HCT116 (cell line): ENCODE data around the gene RAB38. TPM values are rescaled to one million over a fixed set of nuclear protein-coding genes. Genes with fewer than 3 reads are reported as not detected.

Source experiments
- ATAC-seq: fragments of 200-7000 bp; cut with Tn5 transposase; 2 replicates; pipeline ENCODE4 v1.9.1; 2020; ENCODE audit warnings: mild to moderate bottlenecking, moderate library complexity
- BruUV-seq: library from RNA; stranded (reverse); fragments of 400-500 nt; replicated peaks from 2 replicates; lab custom pipeline; 2021; lab: Mats Ljungman, UMichigan
- CTCF ChIA-PET: fragments of 300-600 bp; sonication (Branson Sonifier 250); formaldehyde crosslinking; loops from one replicate; lab custom pipeline; 2021; ENCODE audit warnings: antibody characterized with exemption; lab: Charles Lee
- POLR2A ChIA-PET: fragments of 300-600, 350-600 bp; sonication (Branson Sonifier 250); formaldehyde crosslinking; loops from one replicate; lab custom pipeline; 2021; ENCODE audit warnings: antibody characterized with exemption; lab: Charles Lee
- RAD21 ChIA-PET, 2 experiments: fragments of 300-600 bp; sonication (Branson Sonifier 250); formaldehyde crosslinking; loops; one replicate each; lab custom pipeline; 2023; ENCODE audit warnings: low total read pairs in 2 of 2; ENCODE audit not compliant: uncharacterized antibody in 2 of 2, unreplicated experiment in 2 of 2, low non-redundant PET in 1 of 2; lab: Charles Lee
- DNase-seq: peaks from one replicate; pipeline ENCODE4 v3.0.0-alpha.2; 2010; ENCODE audit warnings: low read depth, low spot score
- H2AFZ ChIP-seq: fragments of 200-600 bp; shearing (Covaris generic), sonication (generic); 2 replicates; pipeline ENCODE4 v1.6.1; 2017; ENCODE audit warnings: low read depth, mixed run types, mixed read lengths, antibody characterized with exemption, low read length; ENCODE audit not compliant: poor library complexity, severe bottlenecking
- H3K27ac ChIP-seq: 2 replicates; pipeline ENCODE4 v1.5.1; 2012; ENCODE audit warnings: low read depth, low read length
- H3K27me3 ChIP-seq: fragments of 200-600 bp; sonication (generic); 2 replicates; pipeline ENCODE4 v1.6.1; 2016; ENCODE audit warnings: mixed run types, low read length, mixed read lengths; ENCODE audit not compliant: insufficient read depth
- H3K36me3 ChIP-seq, 2 experiments: fragments of 200-500 bp in 1 of 2; fragments of 200-600 bp in 1 of 2; sonication (Bioruptor generic) in 1 of 2; sonication (generic) in 1 of 2; 2 replicates each; pipeline versions ENCODE4 v1.5.1 to v1.6.1; 2014 to 2016; ENCODE audit warnings: low read length in 2 of 2, inconsistent platforms in 1 of 2, mixed read lengths in 1 of 2, mixed run types in 1 of 2; ENCODE audit not compliant: insufficient read depth in 2 of 2, control insufficient read depth in 1 of 2
- H3K4me1 ChIP-seq, 2 experiments: fragments of 200-600 bp in 1 of 2; sonication (generic) in 1 of 2; 2 replicates each; pipeline versions ENCODE4 v1.5.1 to v1.6.1; 2012 to 2017; ENCODE audit warnings: low read length in 2 of 2, inconsistent platforms in 1 of 2, mild to moderate bottlenecking in 1 of 2, mixed read lengths in 1 of 2, mixed run types in 1 of 2, moderate library complexity in 1 of 2; ENCODE audit not compliant: insufficient read depth in 2 of 2, control insufficient read depth in 1 of 2
- H3K4me2 ChIP-seq: fragments of 200-600 bp; sonication (generic); 2 replicates; pipeline ENCODE4 v1.6.1; 2017; ENCODE audit warnings: mixed run types, low read length, mixed read lengths
- H3K4me3 ChIP-seq, 2 experiments: fragments of 200-600 bp in 1 of 2; sonication (generic) in 1 of 2; replicated peaks in 1 of 2; 2 replicates each; pipeline ENCODE4 v1.5.1; 2011 to 2016; ENCODE audit warnings: low read length in 2 of 2, control low read depth in 1 of 2, low read depth in 1 of 2, mild to moderate bottlenecking in 1 of 2, mixed read lengths in 1 of 2, mixed run types in 1 of 2
- H3K79me2 ChIP-seq: fragments of 200-600 bp; sonication (generic); 2 replicates; pipeline ENCODE4 v1.6.1; 2017; ENCODE audit warnings: mild to moderate bottlenecking, mixed run types, low read length, moderate library complexity, mixed read lengths; ENCODE audit not compliant: insufficient read depth
- H3K9ac ChIP-seq: fragments of 200-600 bp; sonication (generic); 2 replicates; pipeline ENCODE4 v1.6.1; 2016; ENCODE audit warnings: low read length, mixed read lengths
- H3K9me2 ChIP-seq: fragments of 200-600 bp; sonication (generic), shearing (Covaris generic); 2 replicates; pipeline ENCODE4 v1.6.1; 2017; ENCODE audit warnings: mixed run types, mild to moderate bottlenecking, moderate library complexity; ENCODE audit not compliant: insufficient read depth
- H3K9me3 ChIP-seq, 2 experiments: fragments of 200-500 bp in 1 of 2; fragments of 200-600 bp in 1 of 2; sonication (Bioruptor generic) in 1 of 2; sonication (generic) in 1 of 2; 2 replicates each; pipeline ENCODE4 v1.6.1; 2014 to 2017; ENCODE audit warnings: low read length in 2 of 2, mixed read lengths in 2 of 2, inconsistent platforms in 1 of 2, low read depth in 1 of 2, mild to moderate bottlenecking in 1 of 2, mixed run types in 1 of 2, moderate library complexity in 1 of 2; ENCODE audit not compliant: control insufficient read depth in 1 of 2, insufficient read depth in 1 of 2
- H4K20me1 ChIP-seq: fragments of 200-600 bp; sonication (generic), shearing (Covaris generic); 2 replicates; pipeline ENCODE4 v1.6.1; 2017; ENCODE audit warnings: mixed run types, mild to moderate bottlenecking, moderate library complexity; ENCODE audit not compliant: insufficient read depth
- CEBPB ChIP-seq: IDR thresholded peaks from 2 replicates; pipeline ENCODE4 v1.6.1; 2012; ENCODE audit warnings: low read depth
- CTCF ChIP-seq, 3 experiments: fragments of 200-600 bp in 1 of 3; sonication (generic) in 1 of 3; IDR thresholded peaks in 2 of 3; conservative IDR thresholded peaks in 1 of 3; 2 replicates each; pipeline ENCODE4 v1.5.1; 2012 to 2017; ENCODE audit warnings: low read depth in 2 of 3, low read length in 2 of 3, antibody characterized with exemption in 1 of 3, borderline replicate concordance in 1 of 3, control low read depth in 1 of 3, mild to moderate bottlenecking in 1 of 3, mixed read lengths in 1 of 3, mixed run types in 1 of 3, moderate library complexity in 1 of 3; ENCODE audit not compliant: insufficient read depth in 1 of 3
- ELF1 ChIP-seq: IDR thresholded peaks from 2 replicates; pipeline ENCODE4 v1.6.1; 2012; ENCODE audit warnings: low read depth, borderline replicate concordance
- EZH2 ChIP-seq: fragments of 200-600 bp; sonication (generic); IDR thresholded peaks from 2 replicates; pipeline ENCODE4 v1.6.1; 2017; ENCODE audit warnings: antibody characterized with exemption, mixed run types
- EZH2phosphoT487 ChIP-seq: fragments of 200-600 bp; IDR thresholded peaks from 2 replicates; pipeline ENCODE4 v1.6.1; 2018; ENCODE audit warnings: antibody characterized with exemption, borderline replicate concordance
- JUND ChIP-seq: IDR thresholded peaks from 2 replicates; pipeline ENCODE4 v1.6.1; 2012
- MAX ChIP-seq: IDR thresholded peaks from 2 replicates; pipeline ENCODE4 v1.6.1; 2012
- RAD21 ChIP-seq: IDR thresholded peaks from 2 replicates; pipeline ENCODE4 v1.6.1; 2012; ENCODE audit warnings: low read depth, mild to moderate bottlenecking
- REST ChIP-seq: IDR thresholded peaks from 2 replicates; pipeline ENCODE4 v1.6.1; 2012; ENCODE audit warnings: low read depth
- SIN3A ChIP-seq: IDR thresholded peaks from 2 replicates; pipeline ENCODE4 v1.6.1; 2012; ENCODE audit warnings: low read depth
- TCF7L2 ChIP-seq: IDR thresholded peaks from 2 replicates; pipeline ENCODE4 v1.7.0; 2011; ENCODE audit warnings: borderline replicate concordance, inconsistent platforms; ENCODE audit not compliant: insufficient read depth, insufficient read length; ENCODE audit errors: extremely low read depth
- YY1 ChIP-seq: IDR thresholded peaks from 2 replicates; pipeline ENCODE4 v1.6.1; 2011; ENCODE audit warnings: low read length, low read depth, moderate library complexity, mild to moderate bottlenecking; ENCODE audit not compliant: insufficient replicate concordance; ENCODE audit errors: extremely low read depth
- ZBTB33 ChIP-seq: IDR thresholded peaks from 2 replicates; pipeline ENCODE4 v1.6.1; 2011; ENCODE audit warnings: mild to moderate bottlenecking, low read length, moderate library complexity; ENCODE audit not compliant: insufficient replicate concordance; ENCODE audit errors: extremely low read depth
- ZFX ChIP-seq: fragments of 450-650 bp; IDR thresholded peaks from 2 replicates; pipeline ENCODE4 v1.6.1; 2017
- ZNF274 ChIP-seq: fragments of 200-500 bp; sonication (Bioruptor generic); IDR thresholded peaks from 2 replicates; pipeline ENCODE4 v1.6.1; 2014; ENCODE audit warnings: mild to moderate bottlenecking, low read depth, low read length, inconsistent platforms
- intact Hi-C: fragments of 100-400 bp; cut with micrococcal nuclease; formaldehyde crosslinking; loops from 2 replicates; pipeline ENCODE4 v1.10.0; 2022
- total RNA-seq: library from RNA; stranded (reverse); gene quantifications from one replicate; pipeline ENCODE4 v1.2.1, GENCODE V29; 2021; ENCODE audit not compliant: unreplicated experiment

Gene RAB38
- total RNA-seq, 1 experiment from 2014 or later = 15.1 TPM

GRCh38 chr11:88070437-88070836 lies 104.8 kb downstream of the RAB38 start:
- no peaks in the 10 kb centered on the region for H3K9me3 ChIP-seq
- H3K27ac ChIP-seq = no peak overlapping the region
- H3K4me2 ChIP-seq = no peak overlapping the region
- RAD21 ChIA-PET = no interaction called here
- POLR2A ChIA-PET = no interaction called here
- DNase-seq (no peak), ATAC-seq (no peak)
- no peaks in the 10 kb centered on the region for H3K36me3 ChIP-seq
- H3K9me2 ChIP-seq = no peaks in the 10 kb centered on the region
- intact Hi-C loops = no loop called here
- no peaks in the 10 kb centered on the region for H4K20me1 ChIP-seq
- H3K79me2 ChIP-seq = no peaks in the 10 kb centered on the region
- no peak overlapping the region for H3K9ac ChIP-seq
- H2AFZ ChIP-seq = no peak overlapping the region
- BruUV-seq = no TSS peak
- no peaks in the 10 kb centered on the region for H3K4me1 ChIP-seq
- H3K27me3 ChIP-seq = no peaks in the 10 kb centered on the region
- H3K4me3 ChIP-seq = no peak overlapping the region
- no peak for TF ChIP-seq ZNF274
- TF ChIP-seq MAX = no peak
- no peak for TF ChIP-seq EZH2phosphoT487
- no peak for TF ChIP-seq REST
- TF ChIP-seq EZH2 = no peak
- no peak for TF ChIP-seq ELF1
- TF ChIP-seq SIN3A = no peak
- no peak for TF ChIP-seq YY1
- TF ChIP-seq RAD21 = no peak
- no peak for TF ChIP-seq TCF7L2
- TF ChIP-seq CEBPB = no peak
- no peak for TF ChIP-seq JUND
- TF ChIP-seq ZBTB33 = no peak
- no peak for TF ChIP-seq CTCF (IDR thresholded peaks at IDR 0.05 in 2 of 3, conservative IDR thresholded peaks at IDR 0.05 in 1 of 3; ENCODE audit: borderline replicate concordance in 1 of 3, insufficient read depth in 1 of 3, low read depth in 2 of 3, low read length in 2 of 3)
- no peak for TF ChIP-seq ZFX
- TF ChIP-seq, all 23 proteins: peak for 0
- CTCF ChIA-PET = no interaction called here
